ENCODE results near the gene PCDHB4.
"Not testable (repeated sequence)": the region's sequence is repeated elsewhere in the genome, so short reads cannot be mapped to it uniquely, and the experiment has no call there.

PCDHB4 gene

DNA sequence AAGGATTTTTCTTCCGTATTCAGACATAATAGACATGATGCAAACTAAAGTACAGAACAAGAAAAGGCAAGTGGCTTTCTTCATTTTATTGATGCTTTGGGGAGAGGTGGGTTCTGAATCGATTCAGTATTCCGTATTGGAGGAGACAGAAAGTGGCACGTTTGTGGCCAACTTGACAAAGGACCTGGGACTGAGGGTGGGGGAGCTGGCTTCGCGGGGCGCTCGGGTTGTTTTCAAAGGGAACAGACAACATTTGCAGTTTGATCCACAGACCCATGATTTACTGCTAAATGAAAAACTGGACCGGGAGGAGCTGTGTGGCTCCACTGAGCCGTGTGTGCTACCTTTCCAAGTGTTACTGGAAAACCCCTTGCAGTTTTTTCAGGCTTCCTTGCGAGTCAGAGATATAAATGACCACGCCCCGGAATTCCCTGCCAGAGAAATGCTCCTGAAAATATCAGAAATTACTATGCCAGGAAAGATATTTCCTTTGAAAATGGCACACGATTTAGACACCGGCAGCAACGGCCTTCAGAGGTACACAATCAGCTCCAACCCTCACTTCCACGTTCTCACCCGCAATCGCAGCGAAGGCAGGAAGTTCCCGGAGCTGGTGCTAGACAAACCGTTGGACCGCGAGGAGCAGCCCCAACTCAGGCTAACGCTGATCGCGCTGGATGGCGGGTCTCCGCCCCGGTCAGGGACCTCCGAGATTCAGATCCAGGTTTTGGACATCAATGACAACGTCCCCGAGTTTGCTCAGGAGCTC is 28.8 kb downstream of the PCDHB4 start:
- DNase-seq (ENCODE audit: low read depth in 2 of 2, low spot score in 1 of 2) = no peak

DNA sequence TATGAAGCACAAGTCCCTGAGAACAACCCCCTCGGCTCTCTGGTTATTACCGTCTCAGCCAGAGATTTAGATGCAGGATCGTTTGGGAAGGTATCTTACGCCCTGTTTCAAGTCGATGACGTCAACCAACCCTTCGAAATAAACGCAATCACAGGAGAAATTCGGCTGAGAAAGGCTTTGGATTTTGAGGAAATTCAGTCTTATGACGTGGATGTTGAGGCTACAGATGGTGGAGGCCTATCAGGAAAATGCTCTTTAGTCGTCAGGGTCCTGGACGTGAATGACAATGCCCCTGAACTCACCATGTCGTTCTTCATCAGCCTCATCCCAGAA is 29.3 kb downstream of the PCDHB4 start:
- DNase-seq (ENCODE audit: low read depth in 2 of 2, low spot score in 1 of 2) = no peak

DNA sequence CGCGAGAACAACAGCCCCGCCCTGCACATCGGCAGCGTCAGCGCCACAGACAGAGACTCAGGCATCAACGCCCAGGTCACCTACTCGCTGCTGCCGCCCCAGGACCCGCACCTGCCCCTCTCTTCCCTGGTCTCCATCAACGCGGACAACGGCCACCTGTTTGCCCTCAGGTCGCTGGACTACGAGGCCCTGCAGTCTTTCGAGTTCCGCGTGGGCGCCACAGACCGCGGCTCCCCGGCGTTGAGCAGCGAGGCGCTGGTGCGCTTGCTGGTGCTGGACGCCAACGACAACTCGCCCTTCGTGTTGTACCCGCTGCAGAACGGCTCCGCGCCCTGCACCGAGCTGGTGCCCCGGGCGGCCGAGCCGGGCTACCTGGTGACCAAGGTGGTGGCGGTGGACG is 30.0 kb downstream of the PCDHB4 start:
- not testable (repeated sequence) for DNase-seq (ENCODE audit: low read depth in 2 of 2, low spot score in 1 of 2)

DNA sequence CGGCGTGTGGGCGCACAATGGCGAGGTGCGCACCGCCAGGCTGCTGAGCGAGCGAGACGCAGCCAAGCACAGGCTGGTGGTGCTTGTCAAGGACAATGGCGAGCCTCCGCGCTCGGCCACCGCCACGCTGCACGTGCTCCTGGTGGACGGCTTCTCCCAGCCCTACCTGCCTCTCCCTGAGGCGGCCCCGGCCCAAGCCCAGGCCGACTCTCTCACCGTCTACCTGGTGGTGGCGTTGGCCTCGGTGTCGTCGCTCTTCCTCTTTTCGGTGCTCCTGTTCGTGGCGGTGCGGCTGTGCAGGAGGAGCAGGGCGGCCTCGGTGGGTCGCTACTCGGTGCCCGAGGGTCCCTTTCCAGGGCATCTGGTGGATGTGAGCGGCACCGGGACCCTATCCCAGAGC is 30.5 kb downstream of the PCDHB4 start:
- not testable (repeated sequence) for DNase-seq (ENCODE audit: low read depth in 2 of 2, low spot score in 1 of 2)

DNA sequence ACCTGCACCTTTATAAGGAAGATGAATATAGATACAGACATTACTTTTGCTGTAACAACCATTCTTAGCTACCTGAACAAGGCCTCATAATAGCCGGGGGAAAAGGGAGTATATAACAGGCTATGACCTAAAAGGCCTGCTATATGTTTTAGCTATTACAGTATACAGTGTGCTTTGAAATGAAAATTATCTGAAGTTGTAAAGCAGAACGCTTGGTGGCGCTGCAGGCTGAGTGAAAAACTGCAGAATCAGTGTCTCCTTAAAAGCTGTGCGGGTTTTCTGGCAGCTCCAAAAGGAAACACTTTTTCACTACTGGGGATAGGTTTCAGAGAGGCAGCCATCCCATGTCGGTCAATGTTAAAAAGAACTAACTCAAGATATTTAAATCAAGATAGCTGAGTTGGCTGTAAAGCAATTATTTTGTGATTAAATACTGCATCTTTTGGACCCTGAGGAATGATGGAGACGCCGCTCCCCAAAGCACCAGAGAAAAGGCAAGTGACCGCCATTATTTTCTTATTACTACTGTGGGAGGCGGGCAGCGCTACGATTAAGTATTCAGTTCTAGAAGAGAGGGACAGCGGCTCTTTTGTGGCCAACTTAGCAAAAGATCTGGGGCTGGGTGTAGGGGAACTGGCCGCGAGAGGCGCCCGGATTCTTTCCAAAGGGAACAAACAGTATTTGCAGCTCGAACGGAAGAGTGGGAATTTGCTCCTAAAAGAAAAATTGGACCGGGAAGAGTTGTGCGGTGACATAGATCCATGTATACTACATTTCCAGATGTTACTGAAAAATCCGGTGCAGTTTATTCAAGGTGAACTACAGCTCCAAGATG is 34.1 kb downstream of the PCDHB4 start:
- no peak for DNase-seq (ENCODE audit: low read depth in 2 of 2, low spot score in 1 of 2)

DNA sequence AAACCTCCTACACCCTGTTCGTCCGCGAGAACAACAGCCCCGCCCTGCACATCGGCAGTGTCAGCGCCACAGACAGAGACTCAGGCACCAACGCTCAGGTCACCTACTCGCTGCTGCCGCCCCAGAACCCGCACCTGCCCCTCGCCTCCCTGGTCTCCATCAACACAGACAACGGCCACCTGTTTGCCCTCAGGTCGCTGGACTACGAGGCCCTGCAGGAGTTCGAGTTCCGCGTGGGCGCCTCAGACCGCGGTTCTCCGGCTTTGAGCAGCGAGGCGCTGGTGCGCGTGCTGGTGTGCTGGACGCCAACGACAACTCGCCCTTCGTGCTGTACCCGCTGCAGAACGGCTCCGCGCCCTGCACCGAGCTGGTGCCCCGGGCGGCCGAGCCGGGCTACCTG is 35.7 kb downstream of the PCDHB4 start:
- DNase-seq (ENCODE audit: low read depth in 2 of 2, low spot score in 1 of 2) = not testable (repeated sequence)

DNA sequence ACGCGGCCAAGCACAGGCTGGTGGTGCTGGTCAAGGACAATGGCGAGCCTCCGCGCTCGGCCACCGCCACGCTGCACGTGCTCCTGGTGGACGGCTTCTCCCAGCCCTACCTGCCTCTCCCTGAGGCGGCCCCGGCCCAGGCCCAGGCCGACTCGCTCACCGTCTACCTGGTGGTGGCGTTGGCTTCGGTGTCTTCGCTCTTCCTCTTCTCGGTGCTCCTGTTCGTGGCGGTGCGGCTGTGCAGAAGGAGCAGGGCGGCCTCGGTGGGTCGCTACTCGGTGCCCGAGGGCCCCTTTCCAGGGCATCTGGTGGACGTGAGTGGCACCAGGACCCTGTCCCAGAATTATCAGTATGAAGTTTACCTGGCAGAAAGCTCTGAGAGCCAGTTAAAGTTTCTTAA is 36.3 kb downstream of the PCDHB4 start:
- DNase-seq (ENCODE audit: low read depth in 2 of 2, low spot score in 1 of 2) = not testable (repeated sequence)

- DNase-seq (ENCODE audit: low read depth in 2 of 2, low spot score in 1 of 2) = no peak
Observed at GRCh38 chr5:141172381-141173204, 51.0 kb downstream of the PCDHB4 start, which contains the start of gene PCDHB7. PCDHB7 (plus strand) TSS chr5:141172644; CDS start chr5:141172836, 192 bp downstream.

GRCh38 chr5:141174291-141175104 is 52.9 kb downstream of the PCDHB4 start:
- not testable (repeated sequence) for DNase-seq (ENCODE audit: low read depth in 2 of 2, low spot score in 1 of 2)

All from stimulated activated CD8-positive, alpha-beta memory T cell treated with anti-CD3 and anti-CD28 coated beads, Interleukin-4, amount 100 ng/mL, for 1 hour (primary cell).